GM18907 (cell line): ENCODE data around the gene MOSPD2.
A peak's percentile ranks its signal among the peaks of the same experiment; 100 is the strongest.

ENCODE experiments used
- ATAC-seq: cut with Tn5 transposase; IDR thresholded peaks from one replicate; pipeline ENCODE4 v1.9.1; 2021; ENCODE audit warnings: mild to moderate bottlenecking, moderate library complexity; ENCODE audit not compliant: unreplicated experiment

Gene MOSPD2

GRCh38 chrX:14872851-14873675 lies at the start of gene MOSPD2, which contains the start of gene FANCB:
Gene MOSPD2 (plus strand): TSS chrX:14873421. CDS start chrX:14873529, 108 bp downstream.
Gene FANCB (minus strand): TSS chrX:14873069. CDS start chrX:14865510, 7,559 bp downstream.
- peak; percentile 95 for ATAC-seq

GRCh38 chrX:14825851-14826250 lies 47.4 kb upstream of the MOSPD2 start:
- no peak for ATAC-seq

- no peak for ATAC-seq
Measured at GRCh38 chrX:14826319-14826718, 46.9 kb upstream of the MOSPD2 start.

GRCh38 chrX:14829643-14830042 lies 43.6 kb upstream of the MOSPD2 start:
- ATAC-seq = no peak

- ATAC-seq = no peak
Measured at GRCh38 chrX:14832151-14832550, 41.1 kb upstream of the MOSPD2 start.

- no peak for ATAC-seq
Measured at GRCh38 chrX:14832586-14832985, 40.6 kb upstream of the MOSPD2 start.

- ATAC-seq = no peak
Measured at GRCh38 chrX:14837155-14837554, 36.1 kb upstream of the MOSPD2 start.

- no peak for ATAC-seq
Measured at GRCh38 chrX:14843666-14844065, 29.6 kb upstream of the MOSPD2 start.

- no peak for ATAC-seq
Measured at GRCh38 chrX:14851526-14851925, 21.7 kb upstream of the MOSPD2 start.

GRCh38 chrX:14864631-14865030 lies 8.6 kb upstream of the MOSPD2 start:
- no peak for ATAC-seq

- ATAC-seq = no peak
Measured at GRCh38 chrX:14865201-14865600, 8.0 kb upstream of the MOSPD2 start.

GRCh38 chrX:14871767-14872166 lies 1.5 kb upstream of the MOSPD2 start:
- ATAC-seq = no peak

GRCh38 chrX:14872355-14872754 lies 866 bp upstream of the MOSPD2 start:
- no peak for ATAC-seq

- ATAC-seq = no peak
Measured at GRCh38 chrX:14873676-14874049, 442 bp downstream of the MOSPD2 start.

GRCh38 chrX:14875624-14876023 lies 2.4 kb downstream of the MOSPD2 start:
- ATAC-seq = no peak

- ATAC-seq = no peak
Measured at GRCh38 chrX:14883826-14884225, 10.6 kb downstream of the MOSPD2 start.

- no peak for ATAC-seq
Measured at GRCh38 chrX:14884714-14885113, 11.5 kb downstream of the MOSPD2 start.

- ATAC-seq = no peak
Measured at GRCh38 chrX:14886252-14886651, 13.0 kb downstream of the MOSPD2 start.

- no peak for ATAC-seq
Measured at GRCh38 chrX:14896273-14896672, 23.1 kb downstream of the MOSPD2 start.

GRCh38 chrX:14897042-14897441 lies 23.8 kb downstream of the MOSPD2 start:
- ATAC-seq = no peak

GRCh38 chrX:14899607-14900006 lies 26.4 kb downstream of the MOSPD2 start:
- peak; percentile 95 for ATAC-seq

- ATAC-seq = no peak
Measured at GRCh38 chrX:14902537-14902936, 29.3 kb downstream of the MOSPD2 start.

- ATAC-seq = no peak
Measured at GRCh38 chrX:14903891-14904290, 30.7 kb downstream of the MOSPD2 start.
